Activated effector memory CD4-positive, alpha-beta T cell treated with anti-CD3 and anti-CD28 coated beads, Interleukin-2, amount 50 U/mL, for 16 hours (primary cell): ENCODE data around the gene SPTAN1.
A peak's percentile ranks its signal among the peaks of the same experiment; 100 is the strongest.
"Not testable (repeated sequence)": the region's sequence is repeated elsewhere in the genome, so short reads cannot be mapped to it uniquely, and the experiment has no call there.

Source experiments
- DNase-seq: peaks from one replicate; pipeline ENCODE4 v3.0.0-alpha.2; 2020

The SPTAN1 gene

DNA sequence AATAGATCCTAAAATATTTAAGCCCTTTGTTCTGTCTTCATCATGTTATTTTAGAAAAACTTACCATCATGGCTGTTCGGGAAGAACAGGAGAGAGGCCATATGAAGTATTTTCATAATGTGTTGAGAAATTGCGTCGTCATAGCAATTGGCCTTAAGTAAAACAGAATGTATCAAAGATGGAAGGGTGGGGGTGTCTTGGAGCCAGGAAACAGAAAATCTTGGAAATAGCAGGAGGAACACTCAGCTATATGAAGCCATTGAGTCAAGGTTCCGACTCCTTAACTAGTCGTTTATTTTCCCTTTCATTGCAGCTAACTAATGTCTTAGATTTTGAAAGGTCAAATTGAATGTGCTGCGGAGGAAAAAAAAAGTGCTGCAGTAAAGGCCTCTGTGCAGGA, 1.3 kb downstream of the SPTAN1 start:
- DNase-seq = no peak

DNA sequence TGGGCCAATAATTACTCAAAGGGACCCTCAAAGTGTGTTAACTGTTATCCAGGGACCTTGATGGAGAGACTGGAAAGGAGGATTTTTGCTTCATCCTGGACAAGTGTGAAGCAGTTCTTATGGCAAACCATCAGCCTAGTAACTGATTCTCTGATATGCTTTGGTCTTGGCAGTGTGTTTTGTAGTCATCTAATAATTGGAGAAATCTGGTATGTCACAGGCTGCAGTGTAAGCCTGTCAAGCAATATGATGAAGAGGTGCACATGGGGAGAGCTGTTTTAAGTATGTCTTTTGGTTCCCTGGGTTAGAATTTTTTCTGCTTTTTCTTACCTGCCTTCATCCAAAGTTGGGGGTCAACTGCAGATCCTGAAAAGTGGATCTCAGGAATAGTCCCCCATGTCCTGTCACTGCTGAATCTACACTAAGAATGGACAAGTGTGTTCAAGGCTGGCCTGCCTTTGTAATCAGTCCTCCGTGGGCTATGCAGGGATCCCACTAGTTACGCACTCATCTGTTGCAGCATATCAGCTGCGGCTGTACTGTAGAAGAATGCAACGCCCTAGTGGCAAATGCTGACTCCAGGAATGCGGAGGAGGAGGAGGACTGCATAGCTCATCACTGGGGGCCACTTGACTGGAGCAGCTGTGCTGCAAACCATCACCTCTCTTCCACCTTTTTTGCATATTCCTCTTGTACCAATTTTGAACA, 1.9 kb downstream of the SPTAN1 start:
- DNase-seq = peak; percentile 70

DNA sequence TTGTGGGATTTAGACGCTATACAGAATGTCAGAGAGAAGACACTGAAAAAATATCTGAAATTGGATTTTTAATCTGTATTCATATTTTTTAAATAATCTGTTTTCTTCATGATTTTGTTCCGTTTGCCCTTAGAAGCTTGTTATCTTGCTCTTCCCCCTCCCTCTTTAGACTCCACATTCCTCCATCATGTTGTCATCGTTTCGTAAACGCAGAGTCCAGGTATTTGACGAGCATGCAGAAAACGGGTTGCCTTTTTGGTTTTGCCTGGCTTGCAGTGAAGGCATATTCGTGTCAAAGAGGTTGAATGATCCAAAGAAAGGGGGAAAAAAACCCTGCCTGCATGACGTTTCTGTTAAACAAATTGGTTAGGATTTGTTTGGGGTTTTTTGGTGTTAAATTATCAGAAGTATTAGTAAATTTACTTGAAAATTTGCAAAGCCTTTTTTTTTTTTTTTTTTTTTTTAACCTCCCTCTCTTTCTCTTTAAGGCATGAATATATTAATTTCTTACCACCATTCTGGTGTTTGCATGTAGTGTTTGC, 2.9 kb downstream of the SPTAN1 start:
- no peak for DNase-seq

DNA sequence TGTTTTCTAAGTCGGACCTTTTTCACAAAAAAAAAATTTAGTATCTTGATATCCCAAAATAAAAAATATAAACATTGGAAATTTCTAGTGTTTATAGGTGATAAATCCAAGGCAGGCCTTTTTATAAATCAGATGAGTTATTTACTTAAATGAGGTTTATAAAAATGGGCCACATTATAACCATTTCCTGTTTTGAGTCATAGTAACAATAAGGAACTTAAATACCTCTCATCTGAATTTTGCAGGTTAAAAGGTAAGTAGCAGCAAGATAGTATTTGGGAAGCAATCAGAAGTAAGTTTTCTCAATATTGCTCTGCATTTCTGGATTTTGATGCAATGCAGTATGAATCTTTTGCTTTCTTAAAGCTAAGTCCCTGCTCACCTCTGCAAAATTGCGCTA, 3.9 kb downstream of the SPTAN1 start:
- DNase-seq = no peak

DNA sequence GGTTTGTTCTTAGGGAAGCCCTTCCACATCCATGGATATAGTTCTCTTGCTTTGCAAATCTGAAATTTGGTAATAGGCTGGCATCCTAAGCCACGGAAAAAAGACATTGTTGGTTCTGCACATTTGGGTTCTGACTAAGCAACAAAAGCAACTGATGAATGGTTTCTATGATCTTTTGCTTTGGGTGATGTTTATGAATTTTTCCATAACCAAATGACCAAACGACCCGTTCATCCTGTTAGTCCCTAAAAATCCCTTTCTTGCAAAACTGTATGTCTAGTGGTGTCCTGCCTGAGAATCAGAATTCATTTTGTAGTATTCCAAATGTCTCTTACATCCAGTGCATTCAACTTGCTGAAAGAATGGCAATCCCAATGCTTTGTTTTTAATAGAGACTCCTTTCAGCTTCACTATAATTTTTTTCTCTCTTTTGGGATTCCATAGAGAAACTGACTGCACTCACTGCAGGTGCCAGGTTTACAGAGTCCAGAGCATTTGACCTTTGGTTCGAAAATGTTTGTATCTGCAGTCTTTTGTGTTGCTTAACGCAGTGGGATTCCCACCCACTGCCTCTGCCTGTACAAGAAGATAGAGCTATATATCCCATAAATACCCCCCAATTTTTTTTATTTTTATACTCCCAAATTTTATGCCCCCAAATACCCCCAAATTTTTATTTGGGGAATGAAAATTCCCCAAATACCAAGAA, 4.7 kb downstream of the SPTAN1 start:
- DNase-seq = no peak

DNA sequence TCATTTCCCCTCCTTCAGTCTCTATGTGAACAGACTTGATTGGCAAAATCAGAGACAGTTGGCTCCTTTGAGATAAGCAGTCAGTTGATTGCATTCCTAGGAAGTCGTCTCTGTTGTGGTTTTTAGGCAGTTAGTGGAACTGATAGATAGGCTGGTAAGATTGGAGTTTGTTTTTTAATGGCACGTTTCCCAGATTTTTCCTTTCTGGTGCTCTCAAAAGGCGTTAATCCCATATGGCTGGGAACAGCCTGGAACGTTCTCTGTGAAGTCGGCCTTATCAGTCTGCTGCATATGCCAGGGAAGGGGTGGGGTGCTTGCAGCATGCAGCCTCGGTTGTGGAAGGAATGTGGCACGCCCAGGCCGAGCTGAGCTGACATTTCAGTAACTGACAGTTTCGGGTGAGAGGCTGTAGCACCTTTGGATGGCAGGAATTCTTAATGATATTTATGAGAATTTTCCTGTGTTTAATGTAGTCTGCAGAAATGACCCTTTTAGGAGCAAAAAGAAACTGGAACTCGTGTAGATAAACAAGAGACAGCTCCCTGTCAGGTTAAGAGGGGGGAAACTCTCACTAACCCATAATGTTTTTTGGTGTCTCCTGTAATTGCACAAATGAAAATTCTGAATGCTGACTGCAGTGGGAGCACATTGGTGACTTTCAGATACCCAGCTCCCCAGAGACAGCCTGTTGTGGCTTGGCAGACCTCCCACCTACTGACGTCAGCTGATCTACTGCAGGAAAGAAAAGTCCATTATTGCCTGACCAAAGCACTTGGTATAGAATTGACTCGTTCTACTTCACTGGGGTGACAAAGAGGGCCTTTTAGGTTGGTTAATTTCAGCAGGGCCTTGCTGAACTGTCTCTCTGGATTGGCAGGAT, 6.3 kb downstream of the SPTAN1 start:
- DNase-seq = peak; percentile 72

DNA sequence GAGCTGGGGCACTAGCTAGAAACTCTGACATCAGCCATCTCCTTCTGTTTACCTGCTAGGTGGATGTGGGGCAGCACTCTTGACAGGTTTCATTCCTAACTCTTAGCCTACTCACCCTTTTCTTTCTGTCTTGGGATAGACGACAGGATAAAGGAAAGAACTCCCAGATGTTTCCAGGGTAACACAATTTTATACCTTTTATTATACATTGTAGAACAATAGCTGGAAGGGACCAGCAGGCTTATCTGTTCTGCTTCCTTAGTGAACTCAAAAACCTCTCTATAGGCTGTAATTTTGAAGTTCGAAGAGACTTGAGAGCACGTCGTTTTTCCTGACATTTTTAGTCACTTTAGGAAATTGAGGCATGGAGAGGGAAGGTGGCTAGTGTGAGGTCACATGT, 13.2 kb downstream of the SPTAN1 start:
- DNase-seq = no peak

DNA sequence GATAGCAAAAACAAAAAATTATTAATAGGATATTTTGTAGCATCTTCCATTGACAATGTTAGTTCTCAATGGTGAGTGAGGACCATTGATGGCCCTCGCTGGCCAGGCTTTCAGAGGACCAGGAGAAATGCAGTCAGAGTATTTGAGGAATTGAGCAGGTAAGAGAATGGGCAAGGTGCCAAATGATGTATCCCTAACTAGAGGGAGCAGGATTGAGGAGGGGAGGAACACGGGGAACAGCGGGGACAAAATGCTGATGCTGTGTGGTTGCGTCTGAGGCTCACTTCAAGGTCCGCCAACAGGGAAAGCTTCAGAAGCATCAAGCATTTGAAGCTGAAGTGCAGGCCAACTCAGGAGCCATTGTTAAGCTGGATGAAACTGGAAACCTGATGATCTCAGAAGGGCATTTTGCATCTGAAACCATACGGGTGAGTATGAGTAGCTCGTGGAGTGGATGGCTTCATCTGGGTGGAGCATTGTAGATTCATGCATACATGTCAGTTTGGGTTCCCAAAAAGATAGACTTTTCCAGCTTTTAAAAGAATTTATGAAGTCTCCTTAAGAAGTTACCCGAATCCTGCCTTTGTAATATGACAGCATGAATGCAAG, 16.2 kb downstream of the SPTAN1 start:
- no peak for DNase-seq

DNA sequence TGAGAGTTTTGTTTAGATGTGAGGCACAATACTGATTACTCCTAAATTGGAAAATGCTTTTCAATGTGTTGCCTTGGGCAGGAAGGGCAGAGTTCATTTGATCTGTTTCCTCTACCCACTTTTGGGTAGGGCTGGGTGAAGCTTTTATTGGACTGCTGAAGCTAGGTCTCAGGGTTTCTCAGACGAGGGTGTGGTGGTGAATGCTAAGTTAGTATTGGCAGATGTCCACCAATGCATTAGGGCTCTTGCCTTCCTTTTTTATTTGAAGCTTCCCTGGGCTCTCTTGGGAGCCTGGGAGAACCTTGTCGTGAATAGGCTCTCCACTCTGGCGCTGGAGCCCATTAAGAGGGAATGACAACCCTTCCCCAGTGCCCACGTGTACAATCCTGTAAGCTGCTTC, 23.1 kb downstream of the SPTAN1 start:
- DNase-seq = no peak

DNA sequence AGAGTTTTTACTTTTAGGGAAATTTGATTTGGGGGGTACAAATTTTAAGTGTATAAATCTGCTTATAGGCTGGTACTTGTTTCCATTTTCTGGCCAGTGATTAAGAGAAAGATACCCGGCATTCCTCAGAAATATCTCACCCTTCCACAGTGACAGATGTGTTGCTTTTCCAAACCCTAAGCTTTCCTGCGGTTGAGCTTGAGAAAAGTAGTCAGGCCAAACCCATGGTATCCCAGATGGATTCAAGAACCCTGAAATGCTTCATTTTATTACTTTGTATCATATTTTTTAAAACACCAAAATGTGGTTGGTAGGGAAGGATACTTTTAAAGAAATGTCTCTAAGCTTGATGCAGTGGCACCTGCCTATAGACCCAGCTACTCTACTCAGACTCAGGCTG, 23.5 kb downstream of the SPTAN1 start:
- no peak for DNase-seq

DNA sequence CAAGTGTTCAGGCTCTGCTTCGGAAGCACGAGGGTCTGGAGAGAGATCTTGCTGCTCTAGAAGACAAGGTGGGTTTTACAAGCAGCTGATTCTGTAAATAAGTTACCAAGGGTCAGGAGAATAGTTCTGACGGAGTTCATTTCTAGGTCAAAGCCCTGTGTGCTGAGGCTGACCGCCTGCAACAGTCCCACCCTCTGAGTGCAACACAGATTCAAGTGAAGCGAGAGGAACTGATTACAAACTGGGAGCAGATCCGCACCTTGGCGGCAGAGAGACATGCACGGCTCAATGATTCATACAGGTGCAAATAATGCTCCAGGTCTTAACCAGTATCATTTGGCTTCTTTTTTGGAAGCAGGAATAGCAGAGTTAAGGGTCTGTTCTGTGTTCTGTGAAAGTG, 24.8 kb downstream of the SPTAN1 start:
- no peak for DNase-seq

DNA sequence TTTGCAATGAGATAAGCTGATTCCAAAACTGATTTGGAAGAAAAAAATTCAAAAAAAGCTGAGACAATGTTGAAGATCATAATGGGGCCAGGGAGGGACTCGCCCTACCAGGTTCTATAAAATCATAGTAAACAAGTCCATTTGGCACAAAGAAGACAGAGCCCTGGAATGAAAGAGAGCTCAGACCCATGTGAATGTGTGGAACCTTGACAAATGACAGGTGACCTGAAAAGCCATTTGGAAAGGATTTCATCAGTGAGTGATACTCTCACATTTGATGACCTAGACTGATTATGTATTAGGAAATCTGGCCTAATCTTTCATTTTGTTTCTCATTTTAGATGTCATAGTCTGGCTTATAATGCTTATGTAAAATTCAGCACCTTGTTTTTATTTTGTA, 26.8 kb downstream of the SPTAN1 start:
- no peak for DNase-seq

DNA sequence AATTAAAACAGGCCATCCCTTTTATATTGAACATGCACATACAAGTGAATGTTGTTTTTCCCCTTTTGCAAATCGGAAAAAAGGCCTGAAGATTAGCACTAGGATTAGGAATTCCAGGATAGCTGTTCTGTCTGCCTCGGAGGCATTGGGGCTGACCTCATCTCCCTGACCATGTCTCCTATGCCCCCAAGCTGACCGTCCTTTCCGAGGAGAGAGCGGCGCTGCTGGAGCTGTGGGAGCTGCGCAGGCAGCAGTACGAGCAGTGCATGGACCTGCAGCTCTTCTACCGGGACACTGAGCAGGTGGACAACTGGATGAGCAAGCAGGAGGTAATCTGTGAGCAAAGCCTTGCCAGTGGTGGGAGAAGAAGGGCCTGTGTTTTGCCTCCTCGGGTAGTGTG, 28.3 kb downstream of the SPTAN1 start:
- no peak for DNase-seq

DNA sequence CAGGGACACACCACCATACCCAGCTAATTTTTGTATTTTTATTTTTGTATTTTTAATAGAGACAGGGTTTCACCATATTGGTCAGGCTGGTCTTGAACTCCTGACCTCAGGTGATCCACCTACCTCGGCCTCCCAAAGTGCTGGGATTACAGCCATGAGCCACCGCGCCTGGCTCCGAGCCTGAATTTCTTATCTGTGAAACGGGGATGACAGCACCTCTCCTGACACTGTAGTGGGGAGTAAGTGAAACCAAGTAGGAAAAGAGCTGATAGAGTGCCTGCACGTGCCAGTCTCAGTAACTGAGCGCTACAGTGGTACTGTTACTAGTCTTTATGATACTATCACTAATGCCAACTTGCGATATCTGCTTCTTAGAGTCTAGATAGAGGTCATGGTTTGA, 32.8 kb downstream of the SPTAN1 start:
- not testable (repeated sequence) for DNase-seq

DNA sequence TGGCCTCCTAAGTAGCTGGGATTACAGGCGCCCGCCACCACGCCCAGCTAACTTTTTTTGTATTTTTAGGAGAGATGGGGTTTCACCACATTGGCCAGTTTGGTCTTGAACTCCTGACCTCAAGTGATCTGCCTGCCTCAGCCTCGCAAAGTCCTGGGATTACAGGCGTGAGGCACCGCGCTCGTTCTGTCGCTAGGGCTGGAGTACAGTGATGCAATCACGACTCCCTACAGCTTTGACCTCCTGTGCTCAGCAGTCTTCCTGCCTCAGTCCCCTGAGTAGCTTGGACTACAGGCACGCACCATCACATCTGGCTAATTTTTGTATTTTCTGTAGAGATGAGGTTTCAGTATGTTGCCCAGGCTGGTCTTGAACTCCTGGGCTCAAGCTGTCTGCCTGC, 34.5 kb downstream of the SPTAN1 start:
- not testable (repeated sequence) for DNase-seq

DNA sequence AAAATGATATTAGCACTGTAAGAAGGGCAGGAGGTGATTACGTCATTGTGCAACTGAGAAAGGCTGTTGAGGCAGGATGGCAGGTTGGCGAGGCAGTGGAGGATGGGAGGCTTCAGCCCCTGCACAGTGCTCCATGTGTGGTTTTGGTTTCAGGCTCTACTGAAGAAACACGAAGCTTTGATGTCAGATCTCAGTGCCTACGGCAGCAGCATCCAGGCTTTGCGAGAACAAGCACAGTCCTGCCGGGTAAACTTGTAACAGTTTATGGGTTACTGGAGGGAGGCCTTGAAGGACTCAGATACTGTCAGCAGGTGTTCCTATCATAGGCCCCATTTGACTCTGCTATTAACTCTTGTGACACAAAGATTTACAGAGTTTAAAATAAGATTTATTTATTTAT, 35.1 kb downstream of the SPTAN1 start:
- DNase-seq = peak; percentile 73

DNA sequence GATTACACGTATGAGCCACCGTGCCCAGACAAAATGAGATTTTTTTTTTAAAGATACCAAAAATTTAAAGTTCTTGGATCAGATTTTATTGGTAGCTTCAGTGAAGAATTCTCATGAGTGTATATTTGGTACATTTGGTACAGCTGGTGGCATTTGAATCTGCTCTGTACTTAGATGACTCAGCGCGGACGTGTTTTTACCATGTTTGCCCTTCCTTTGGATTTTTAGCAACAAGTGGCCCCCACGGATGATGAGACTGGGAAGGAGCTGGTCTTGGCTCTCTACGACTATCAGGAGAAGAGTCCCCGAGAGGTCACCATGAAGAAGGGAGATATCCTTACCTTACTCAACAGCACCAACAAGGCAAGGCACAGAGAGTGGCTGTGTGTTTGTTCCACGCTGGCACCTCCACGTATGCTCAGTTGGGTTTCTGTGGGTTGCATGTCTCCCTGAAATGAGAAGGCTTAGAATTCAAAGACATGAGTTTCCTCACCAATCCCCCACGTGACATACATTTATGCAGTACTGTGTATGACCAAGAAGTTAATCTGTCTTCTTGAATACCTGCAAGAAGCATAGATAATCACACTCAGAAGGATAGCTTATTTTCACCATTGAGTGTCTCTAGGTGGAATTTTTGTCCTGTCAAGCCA, 36.3 kb downstream of the SPTAN1 start:
- no peak for DNase-seq

DNA sequence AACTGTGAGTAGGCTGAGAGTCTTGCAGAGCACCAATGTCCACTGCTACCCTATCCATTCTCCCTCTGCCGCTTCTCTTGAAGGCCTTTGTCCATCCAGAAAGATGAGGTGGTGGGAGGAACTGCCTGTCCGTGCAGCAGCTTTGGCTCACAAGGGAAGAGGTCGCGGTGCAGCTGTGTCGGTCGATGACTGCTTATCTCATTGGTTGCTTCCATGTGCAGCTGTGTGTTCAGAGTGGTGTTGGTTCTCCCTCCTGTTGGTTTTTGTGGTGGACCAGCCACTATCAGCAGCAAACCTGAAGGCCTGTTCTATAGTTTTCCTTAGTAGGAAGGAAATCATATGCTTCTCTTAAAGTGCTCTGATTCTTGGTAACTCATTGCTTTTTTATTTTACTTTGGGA, 40.7 kb downstream of the SPTAN1 start:
- no peak for DNase-seq

DNA sequence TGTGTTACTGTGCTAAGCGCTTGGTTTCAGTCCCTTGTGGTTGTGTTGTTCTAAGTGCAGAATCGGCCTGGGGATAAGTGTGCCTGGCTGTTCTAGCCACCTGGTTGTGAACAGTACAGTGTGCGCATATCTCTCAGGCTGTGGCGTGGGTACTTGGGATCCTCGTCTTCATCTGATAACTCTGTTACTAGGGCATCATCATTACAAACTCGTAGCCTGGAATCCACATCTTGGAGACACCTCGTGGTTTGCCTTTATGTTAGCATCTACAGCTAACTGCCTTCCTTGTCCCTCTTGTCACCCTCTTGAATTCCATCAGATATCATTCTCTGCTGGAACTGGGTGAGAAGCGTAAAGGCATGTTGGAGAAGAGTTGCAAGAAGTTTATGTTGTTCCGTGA, 41.5 kb downstream of the SPTAN1 start:
- no peak for DNase-seq

DNA sequence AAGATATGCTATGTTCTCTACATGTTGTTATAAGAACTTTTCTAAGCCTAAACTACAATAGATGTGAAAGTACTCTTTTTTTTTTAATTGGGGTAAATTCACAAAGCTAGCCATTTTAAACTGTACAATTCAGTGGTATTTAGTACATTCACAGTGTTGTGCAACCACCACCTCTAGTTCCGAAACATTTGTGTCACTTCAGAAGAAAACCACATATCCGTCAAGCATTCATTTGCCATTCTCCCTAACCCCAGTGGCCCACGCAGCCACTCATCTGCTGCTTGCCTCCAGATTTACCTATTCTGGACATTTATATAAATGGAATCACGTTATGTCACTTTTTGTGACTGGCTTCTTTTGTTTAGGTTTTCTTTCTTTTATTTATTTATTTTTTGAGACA, 43.1 kb downstream of the SPTAN1 start:
- DNase-seq = no peak

DNA sequence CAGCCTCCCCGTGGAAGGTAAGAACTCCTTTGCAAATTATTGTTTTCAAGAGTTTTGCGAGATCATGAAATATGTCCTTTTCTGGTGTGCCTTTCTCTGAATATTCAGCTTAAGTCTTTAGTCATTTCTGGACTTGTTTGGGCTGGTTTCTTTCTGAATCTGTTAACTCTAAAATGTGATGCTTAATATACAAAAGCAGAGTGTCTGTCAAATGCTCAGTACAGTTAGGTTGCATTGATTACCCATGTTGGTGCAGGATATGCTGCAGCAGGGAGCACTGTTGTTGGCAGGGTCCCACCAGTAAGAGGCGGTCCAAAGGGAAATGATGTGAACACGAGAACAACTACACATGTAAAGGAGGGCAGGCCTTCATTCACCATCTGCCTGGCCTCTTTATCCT, 47.7 kb downstream of the SPTAN1 start:
- DNase-seq = no peak

DNA sequence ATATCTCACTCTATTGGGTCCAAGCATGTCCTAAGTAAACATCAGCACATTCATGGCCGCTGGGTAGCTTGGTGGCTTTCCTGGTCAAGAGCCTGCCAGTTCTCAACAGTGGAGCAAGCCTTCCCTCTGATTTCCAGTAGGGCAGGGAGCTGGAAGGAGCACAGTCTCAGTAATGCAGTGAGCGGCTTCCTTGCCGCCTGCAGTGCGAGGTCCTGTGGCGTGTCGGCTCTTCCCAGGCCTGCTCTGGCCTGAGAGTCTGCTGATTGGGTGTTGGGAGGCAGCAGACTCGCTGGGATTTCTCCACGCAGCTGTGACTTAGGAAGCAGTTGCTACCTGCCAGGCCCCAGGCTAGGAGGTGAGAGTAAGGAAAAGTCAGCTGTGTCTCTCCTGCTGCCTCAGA, 51.3 kb downstream of the SPTAN1 start:
- DNase-seq = no peak
